Measurements from ENCODE around the gene LEMD1. TPM values are rescaled to one million over a fixed set of nuclear protein-coding genes. Genes with fewer than 3 reads are reported as not detected.
A peak's percentile ranks its signal among the peaks of the same experiment; 100 is the strongest.

The LEMD1 gene
- polyA plus RNA-seq, 1 donor from 2014 or later, result 67.6 TPM

GRCh38 chr1:205350124-205350523, 71.7 kb downstream of the LEMD1 start:
- no peak for TF ChIP-seq MXI1 (conservative IDR thresholded peaks at IDR 0.05; ENCODE audit: poor library complexity, severe bottlenecking)
- no peak for TF ChIP-seq CTCF (IDR thresholded peaks at IDR 0.05; ENCODE audit: poor library complexity, severe bottlenecking)
- TF ChIP-seq TAF1 (IDR thresholded peaks at IDR 0.05; ENCODE audit: low read depth), result no peak
- TF ChIP-seq EZH2 (IDR thresholded peaks at IDR 0.05; ENCODE audit: borderline replicate concordance, insufficient read depth, low read length, poor library complexity, severe bottlenecking), result no peak
- no peak for TF ChIP-seq EP300 (conservative IDR thresholded peaks at IDR 0.05; ENCODE audit: poor library complexity, severe bottlenecking)
- TF ChIP-seq, protein P1, sequence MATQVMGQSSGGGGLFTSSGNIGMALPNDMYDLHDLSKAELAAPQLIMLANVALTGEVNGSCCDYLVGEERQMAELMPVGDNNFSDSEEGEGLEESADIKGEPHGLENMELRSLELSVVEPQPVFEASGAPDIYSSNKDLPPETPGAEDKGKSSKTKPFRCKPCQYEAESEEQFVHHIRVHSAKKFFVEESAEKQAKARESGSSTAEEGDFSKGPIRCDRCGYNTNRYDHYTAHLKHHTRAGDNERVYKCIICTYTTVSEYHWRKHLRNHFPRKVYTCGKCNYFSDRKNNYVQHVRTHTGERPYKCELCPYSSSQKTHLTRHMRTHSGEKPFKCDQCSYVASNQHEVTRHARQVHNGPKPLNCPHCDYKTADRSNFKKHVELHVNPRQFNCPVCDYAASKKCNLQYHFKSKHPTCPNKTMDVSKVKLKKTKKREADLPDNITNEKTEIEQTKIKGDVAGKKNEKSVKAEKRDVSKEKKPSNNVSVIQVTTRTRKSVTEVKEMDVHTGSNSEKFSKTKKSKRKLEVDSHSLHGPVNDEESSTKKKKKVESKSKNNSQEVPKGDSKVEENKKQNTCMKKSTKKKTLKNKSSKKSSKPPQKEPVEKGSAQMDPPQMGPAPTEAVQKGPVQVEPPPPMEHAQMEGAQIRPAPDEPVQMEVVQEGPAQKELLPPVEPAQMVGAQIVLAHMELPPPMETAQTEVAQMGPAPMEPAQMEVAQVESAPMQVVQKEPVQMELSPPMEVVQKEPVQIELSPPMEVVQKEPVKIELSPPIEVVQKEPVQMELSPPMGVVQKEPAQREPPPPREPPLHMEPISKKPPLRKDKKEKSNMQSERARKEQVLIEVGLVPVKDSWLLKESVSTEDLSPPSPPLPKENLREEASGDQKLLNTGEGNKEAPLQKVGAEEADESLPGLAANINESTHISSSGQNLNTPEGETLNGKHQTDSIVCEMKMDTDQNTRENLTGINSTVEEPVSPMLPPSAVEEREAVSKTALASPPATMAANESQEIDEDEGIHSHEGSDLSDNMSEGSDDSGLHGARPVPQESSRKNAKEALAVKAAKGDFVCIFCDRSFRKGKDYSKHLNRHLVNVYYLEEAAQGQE (IDR thresholded peaks at IDR 0.05; ENCODE audit: borderline replicate concordance), result no peak
- TF ChIP-seq RAD21 (conservative IDR thresholded peaks at IDR 0.05), result no peak
- no peak for TF ChIP-seq POLR2AphosphoS5 (IDR thresholded peaks at IDR 0.05)
- TF ChIP-seq SMC3 (conservative IDR thresholded peaks at IDR 0.05; ENCODE audit: poor library complexity), result no peak
- peak overlapping the region; percentile 93 for H3K27ac ChIP-seq (ENCODE audit: low read length)
- H3K4me2 ChIP-seq (ENCODE audit: low read length), result peak overlapping the region; percentile 40

DNA sequence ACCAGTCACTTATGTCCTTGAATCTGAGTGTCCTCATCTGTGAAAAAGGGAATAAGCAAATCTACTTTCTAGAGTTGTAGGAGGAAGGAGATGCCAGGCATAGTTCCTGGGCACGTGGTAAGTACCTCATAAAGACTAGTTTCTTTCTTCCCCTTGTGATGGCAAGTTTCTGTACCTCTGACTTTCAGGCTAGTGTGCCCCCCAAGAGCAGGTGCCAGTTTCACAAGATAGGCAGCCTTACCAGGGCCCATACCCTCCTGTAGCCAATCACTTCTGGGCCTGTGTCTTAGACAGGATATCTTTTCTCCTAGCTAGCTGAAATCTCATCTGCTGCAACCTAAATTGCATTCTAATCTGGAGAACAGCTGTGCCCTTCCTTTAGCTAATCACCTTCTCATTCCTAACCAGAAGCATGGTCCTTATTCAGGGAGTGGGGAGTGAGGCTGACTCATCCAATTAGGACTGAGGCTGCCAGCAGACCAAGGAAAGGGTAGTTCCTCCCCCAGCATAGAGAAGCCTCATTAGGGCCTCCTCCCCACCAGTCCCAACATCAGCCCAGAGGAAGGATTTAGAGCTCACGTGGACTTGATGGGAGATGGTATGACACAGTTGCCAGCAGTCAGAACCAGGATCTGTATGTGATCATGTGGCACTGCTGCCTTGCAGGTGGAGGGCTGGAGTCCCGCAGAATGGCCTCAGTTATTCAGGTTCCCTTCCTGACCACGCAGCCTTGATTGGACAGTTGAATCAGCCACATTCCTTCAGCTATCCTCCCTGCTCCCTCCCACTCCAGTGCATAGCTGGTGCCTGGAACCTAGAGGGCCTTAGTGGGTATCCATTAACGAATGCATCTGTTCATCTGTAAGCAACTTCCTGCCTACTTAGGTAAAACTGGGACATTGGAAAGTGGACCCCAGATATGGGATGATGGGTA, 73.0 kb downstream of the LEMD1 start:
- no peak overlapping the region for H3K27ac ChIP-seq (ENCODE audit: low read length)
- no peaks in the 10 kb centered on the region for H4K20me1 ChIP-seq (ENCODE audit: insufficient read depth)
- H3K9me3 ChIP-seq (ENCODE audit: low read length), result no peaks in the 10 kb centered on the region
- no peaks in the 10 kb centered on the region for H3K79me2 ChIP-seq (replicated peaks; ENCODE audit: insufficient read depth, low read length)
- peaks cover 9% of the 10 kb centered on the region for H3F3A ChIP-seq (ENCODE audit: insufficient read depth, low read length, poor library complexity, severe bottlenecking)
- H3K4me2 ChIP-seq (ENCODE audit: low read length), result no peak overlapping the region
- no peak overlapping the region for H3K9ac ChIP-seq (ENCODE audit: low read length)
- H3K9me2 ChIP-seq (ENCODE audit: insufficient read depth, low read length), result no peaks in the 10 kb centered on the region
- H3K27me3 ChIP-seq (ENCODE audit: insufficient read depth, low read depth, low read length), result no peaks in the 10 kb centered on the region
- H3K4me3 ChIP-seq (ENCODE audit: low read length), result no peak overlapping the region
- TF ChIP-seq TAF1 (IDR thresholded peaks at IDR 0.05; ENCODE audit: low read depth) (no peak), SMC3 (conservative IDR thresholded peaks at IDR 0.05; ENCODE audit: poor library complexity) (no peak), CTCF (IDR thresholded peaks at IDR 0.05; ENCODE audit: poor library complexity, severe bottlenecking) (no peak), MXI1 (conservative IDR thresholded peaks at IDR 0.05; ENCODE audit: poor library complexity, severe bottlenecking) (no peak), EZH2 (IDR thresholded peaks at IDR 0.05; ENCODE audit: borderline replicate concordance, insufficient read depth, low read length, poor library complexity, severe bottlenecking) (no peak)
- TF ChIP-seq, protein P1 (IDR thresholded peaks at IDR 0.05; ENCODE audit: borderline replicate concordance), result no peak
- H3K36me3 ChIP-seq (ENCODE audit: insufficient read depth, low read length), result no peaks in the 10 kb centered on the region
- H2AFZ ChIP-seq (ENCODE audit: low read depth, low read length), result no peak overlapping the region

More at GRCh38 chr1:205350124-205350523, 71.7 kb downstream of the LEMD1 start:
- H3K9ac ChIP-seq (ENCODE audit: low read length), result peak overlapping the region; percentile 63
- no peaks in the 10 kb centered on the region for H3K36me3 ChIP-seq (ENCODE audit: insufficient read depth, low read length)
- peaks cover 3% of the 10 kb centered on the region for H3K79me2 ChIP-seq (replicated peaks; ENCODE audit: insufficient read depth, low read length)
- no peaks in the 10 kb centered on the region for H3K9me3 ChIP-seq (ENCODE audit: low read length)
- no peaks in the 10 kb centered on the region for H3K27me3 ChIP-seq (ENCODE audit: insufficient read depth, low read depth, low read length)
- no peaks in the 10 kb centered on the region for H3K9me2 ChIP-seq (ENCODE audit: insufficient read depth, low read length)
- peaks cover 9% of the 10 kb centered on the region for H3F3A ChIP-seq (ENCODE audit: insufficient read depth, low read length, poor library complexity, severe bottlenecking)
- peak overlapping the region; percentile 44 for H3K4me3 ChIP-seq (ENCODE audit: low read length)
- H2AFZ ChIP-seq (ENCODE audit: low read depth, low read length), result no peak overlapping the region
- no peaks in the 10 kb centered on the region for H4K20me1 ChIP-seq (ENCODE audit: insufficient read depth)
